Testis (tissue), 2 donors: Measurements from ENCODE around the gene FAM90A1.
"Not testable (repeated sequence)": the region's sequence is repeated elsewhere in the genome, so short reads cannot be mapped to it uniquely, and the experiment has no call there.

Experiments
- POLR2A ChIP-seq: fragments of 450-650 bp; IDR thresholded peaks from one replicate; pipeline ENCODE4 v1.6.1; 2017; ENCODE audit warnings: antibody characterized with exemption, mild to moderate bottlenecking, moderate library complexity
- TF ChIP-seq, protein P1 (sequence below), 3 experiments: fragments of 450-650 bp in 2 of 3; fragments of 200-600 bp in 1 of 3; sonication (generic) in 1 of 3; IDR thresholded peaks; one replicate each; pipeline ENCODE4 v1.5.1; 2016 to 2019; ENCODE audit warnings: antibody characterized with exemption in 3 of 3, mild to moderate bottlenecking in 2 of 3, moderate library complexity in 1 of 3

GRCh38 chr12:8181271-8181670, 46.1 kb downstream of the FAM90A1 start:
- TF ChIP-seq, protein P1, sequence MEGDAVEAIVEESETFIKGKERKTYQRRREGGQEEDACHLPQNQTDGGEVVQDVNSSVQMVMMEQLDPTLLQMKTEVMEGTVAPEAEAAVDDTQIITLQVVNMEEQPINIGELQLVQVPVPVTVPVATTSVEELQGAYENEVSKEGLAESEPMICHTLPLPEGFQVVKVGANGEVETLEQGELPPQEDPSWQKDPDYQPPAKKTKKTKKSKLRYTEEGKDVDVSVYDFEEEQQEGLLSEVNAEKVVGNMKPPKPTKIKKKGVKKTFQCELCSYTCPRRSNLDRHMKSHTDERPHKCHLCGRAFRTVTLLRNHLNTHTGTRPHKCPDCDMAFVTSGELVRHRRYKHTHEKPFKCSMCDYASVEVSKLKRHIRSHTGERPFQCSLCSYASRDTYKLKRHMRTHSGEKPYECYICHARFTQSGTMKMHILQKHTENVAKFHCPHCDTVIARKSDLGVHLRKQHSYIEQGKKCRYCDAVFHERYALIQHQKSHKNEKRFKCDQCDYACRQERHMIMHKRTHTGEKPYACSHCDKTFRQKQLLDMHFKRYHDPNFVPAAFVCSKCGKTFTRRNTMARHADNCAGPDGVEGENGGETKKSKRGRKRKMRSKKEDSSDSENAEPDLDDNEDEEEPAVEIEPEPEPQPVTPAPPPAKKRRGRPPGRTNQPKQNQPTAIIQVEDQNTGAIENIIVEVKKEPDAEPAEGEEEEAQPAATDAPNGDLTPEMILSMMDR (IDR thresholded peaks at IDR 0.05): not testable (repeated sequence)
- TF ChIP-seq POLR2A: not testable (repeated sequence)
